ENCODE measurements around the gene PEAK3.

The PEAK3 gene

GRCh38 chr19:2240881-2241760, 40.9 kb downstream of the PEAK3 start:
- H3K36me3 ChIP-seq (ENCODE audit: control insufficient read depth, insufficient read depth, low read length) = peaks cover 39% of the 10 kb centered on the region

GRCh38 chr19:2239771-2240770, 41.9 kb downstream of the PEAK3 start:
- TF ChIP-seq CTCF (IDR thresholded peaks at IDR 0.05; ENCODE audit: insufficient read depth, low read length, poor library complexity, severe bottlenecking) = no peak
- peaks cover 28% of the 10 kb centered on the region for H3K36me3 ChIP-seq (ENCODE audit: control insufficient read depth, insufficient read depth, low read length)
- DNase-seq (ENCODE audit: extremely low read depth, insufficient read length) = no peak
- peak overlapping the region; percentile 35 for H3K4me3 ChIP-seq (replicated peaks; ENCODE audit: low read depth, low read length)
- no peaks in the 10 kb centered on the region for H3K27me3 ChIP-seq (replicated peaks; ENCODE audit: control insufficient read depth, insufficient read depth, low read length)

More at GRCh38 chr19:2240881-2241760, 40.9 kb downstream of the PEAK3 start:
- TF ChIP-seq CTCF (IDR thresholded peaks at IDR 0.05; ENCODE audit: insufficient read depth, low read length, poor library complexity, severe bottlenecking) = no peak
- no peaks in the 10 kb centered on the region for H3K27me3 ChIP-seq (replicated peaks; ENCODE audit: control insufficient read depth, insufficient read depth, low read length)
- H3K4me3 ChIP-seq (replicated peaks; ENCODE audit: low read depth, low read length) = no peak overlapping the region
- no peak for DNase-seq (ENCODE audit: extremely low read depth, insufficient read length)

- peaks cover 22% of the 10 kb centered on the region for H3K36me3 ChIP-seq (ENCODE audit: control insufficient read depth, insufficient read depth, low read length)
- peak overlapping the region; percentile 85 for H3K4me3 ChIP-seq (replicated peaks; ENCODE audit: low read depth, low read length)
- no peaks in the 10 kb centered on the region for H3K27me3 ChIP-seq (replicated peaks; ENCODE audit: control insufficient read depth, insufficient read depth, low read length)
- TF ChIP-seq CTCF (IDR thresholded peaks at IDR 0.05; ENCODE audit: insufficient read depth, low read length, poor library complexity, severe bottlenecking) = no peak
- no peak for DNase-seq (ENCODE audit: extremely low read depth, insufficient read length)
Observed at GRCh38 chr19:2239173-2239572, 42.8 kb downstream of the PEAK3 start.

GRCh38 chr19:2237869-2238153, 44.2 kb downstream of the PEAK3 start:
- no peak for TF ChIP-seq CTCF (IDR thresholded peaks at IDR 0.05; ENCODE audit: insufficient read depth, low read length, poor library complexity, severe bottlenecking)
- Histone ChIP-seq H3K36me3 (ENCODE audit: control insufficient read depth, insufficient read depth, low read length) (peaks cover 18% of the 10 kb centered on the region), H3K27me3 (replicated peaks; ENCODE audit: control insufficient read depth, insufficient read depth, low read length) (no peaks in the 10 kb centered on the region), H3K4me3 (replicated peaks; ENCODE audit: low read depth, low read length) (peak overlapping the region; percentile 85)
- no peak for DNase-seq (ENCODE audit: extremely low read depth, insufficient read length)

GRCh38 chr19:2237051-2237868, 44.7 kb downstream of the PEAK3 start:
- DNase-seq (ENCODE audit: extremely low read depth, insufficient read length) = no peak
- Histone ChIP-seq H3K36me3 (ENCODE audit: control insufficient read depth, insufficient read depth, low read length) (peaks cover 20% of the 10 kb centered on the region), H3K4me3 (replicated peaks; ENCODE audit: low read depth, low read length) (peak overlapping the region; percentile 85), H3K27me3 (replicated peaks; ENCODE audit: control insufficient read depth, insufficient read depth, low read length) (no peaks in the 10 kb centered on the region)
- no peak for TF ChIP-seq CTCF (IDR thresholded peaks at IDR 0.05; ENCODE audit: insufficient read depth, low read length, poor library complexity, severe bottlenecking)

All from GM06990 (cell line).